Stimulated activated CD8-positive, alpha-beta memory T cell treated with anti-CD3 and anti-CD28 coated beads, Interleukin-15, amount 100 ng/mL, for 4 hours (primary cell): ENCODE results near the gene ARHGEF7.

Experiments used
- DNase-seq, 2 donors: peaks; one replicate each; pipeline ENCODE4 v3.0.0-alpha.2; 2020; ENCODE audit warnings: low read depth in 2 of 2

ARHGEF7 gene

GRCh38 chr13:111325146-111325890, 210.2 kb downstream of the ARHGEF7 start:
- no peak for DNase-seq

- no peak for DNase-seq
These were observed 211.0 kb downstream of the ARHGEF7 start for GRCh38 chr13:111325941-111326620.

- DNase-seq, result no peak
These were observed 211.5 kb downstream of the ARHGEF7 start for GRCh38 chr13:111326621-111326965.

- DNase-seq, result no peak
These were observed 212.0 kb downstream of the ARHGEF7 start for GRCh38 chr13:111326981-111327642.

- DNase-seq, result no peak
These were observed 212.8 kb downstream of the ARHGEF7 start for GRCh38 chr13:111327730-111328573.

GRCh38 chr13:111328574-111329410, 213.7 kb downstream of the ARHGEF7 start:
- DNase-seq, result no peak

- DNase-seq, result no peak
These were observed 214.5 kb downstream of the ARHGEF7 start for GRCh38 chr13:111329641-111330040.

- DNase-seq, result no peak
These were observed 215.0 kb downstream of the ARHGEF7 start for GRCh38 chr13:111330066-111330610.

GRCh38 chr13:111335298-111335697, 220.2 kb downstream of the ARHGEF7 start:
- no peak for DNase-seq

- DNase-seq, result no peak
These were observed 221.6 kb downstream of the ARHGEF7 start for GRCh38 chr13:111336666-111337065.

- DNase-seq, result no peak
These were observed 222.1 kb downstream of the ARHGEF7 start for GRCh38 chr13:111337206-111337605.

- no peak for DNase-seq
These were observed 222.6 kb downstream of the ARHGEF7 start for GRCh38 chr13:111337741-111338140.

- no peak for DNase-seq
These were observed 223.7 kb downstream of the ARHGEF7 start for GRCh38 chr13:111338841-111339240.

- DNase-seq, result no peak
These were observed 224.4 kb downstream of the ARHGEF7 start for GRCh38 chr13:111339366-111340143.

GRCh38 chr13:111341886-111342285, 226.8 kb downstream of the ARHGEF7 start:
- DNase-seq, result no peak

- DNase-seq, result no peak
These were observed 227.6 kb downstream of the ARHGEF7 start for GRCh38 chr13:111342721-111343120.

- DNase-seq, result no peak
These were observed 228.2 kb downstream of the ARHGEF7 start for GRCh38 chr13:111343186-111343805.

- no peak for DNase-seq
These were observed 229.5 kb downstream of the ARHGEF7 start for GRCh38 chr13:111344471-111345191.

- no peak for DNase-seq
These were observed 230.6 kb downstream of the ARHGEF7 start for GRCh38 chr13:111345682-111346081.
